ENCODE data around the gene GPC5. TPM values are rescaled to one million over a fixed set of nuclear protein-coding genes. Genes with fewer than 3 reads are reported as not detected.

Gene GPC5
- total RNA-seq, 1 donor from 2014 or later = 10.2 TPM

DNA sequence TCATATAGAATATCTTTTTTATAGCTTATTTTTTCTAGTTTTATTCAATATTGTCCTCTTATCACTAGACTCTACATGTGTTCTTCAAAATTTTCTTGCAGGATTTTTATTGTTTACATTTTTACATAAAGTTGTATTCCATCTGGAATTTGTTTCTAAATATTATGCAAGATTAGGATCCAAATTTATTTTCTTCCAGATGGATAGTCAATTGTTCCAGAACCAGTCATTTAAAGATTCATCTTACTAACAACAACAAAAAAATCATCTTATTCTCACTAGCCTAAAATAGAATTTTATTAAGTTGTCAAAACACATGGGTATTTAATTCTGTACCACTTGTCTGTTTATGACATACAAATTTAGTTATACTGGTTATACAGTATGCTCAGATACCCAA is 1437.8 kb downstream of the GPC5 start:
- no peak for TF ChIP-seq CTCF (IDR thresholded peaks at IDR 0.05; ENCODE audit: partially characterized antibody, unreplicated experiment)
- H3K36me3 Mint-ChIP-seq (ENCODE audit: unreplicated experiment) = no peaks in the 10 kb centered on the region
- no peak for DNase-seq
- H3K27ac Mint-ChIP-seq (ENCODE audit: unreplicated experiment) = no peak overlapping the region
- H3K4me3 Mint-ChIP-seq (ENCODE audit: unreplicated experiment) = no peak overlapping the region
- H3K9me3 Mint-ChIP-seq (ENCODE audit: unreplicated experiment) = no peaks in the 10 kb centered on the region
- H3K4me1 Mint-ChIP-seq (ENCODE audit: low read depth, unreplicated experiment) = no peaks in the 10 kb centered on the region
- no peaks in the 10 kb centered on the region for H3K27me3 Mint-ChIP-seq (ENCODE audit: unreplicated experiment)

- TF ChIP-seq CTCF (IDR thresholded peaks at IDR 0.05; ENCODE audit: partially characterized antibody, unreplicated experiment) = no peak
- H3K27ac Mint-ChIP-seq (ENCODE audit: unreplicated experiment) = no peak overlapping the region
- no peaks in the 10 kb centered on the region for H3K4me1 Mint-ChIP-seq (ENCODE audit: low read depth, unreplicated experiment)
- DNase-seq = no peak
- no peak overlapping the region for H3K4me3 Mint-ChIP-seq (ENCODE audit: unreplicated experiment)
- no peaks in the 10 kb centered on the region for H3K9me3 Mint-ChIP-seq (ENCODE audit: unreplicated experiment)
- H3K27me3 Mint-ChIP-seq (ENCODE audit: unreplicated experiment) = no peaks in the 10 kb centered on the region
- H3K36me3 Mint-ChIP-seq (ENCODE audit: unreplicated experiment) = no peaks in the 10 kb centered on the region
Observed at GRCh38 chr13:92838786-92839185, 1440.4 kb downstream of the GPC5 start.

DNA sequence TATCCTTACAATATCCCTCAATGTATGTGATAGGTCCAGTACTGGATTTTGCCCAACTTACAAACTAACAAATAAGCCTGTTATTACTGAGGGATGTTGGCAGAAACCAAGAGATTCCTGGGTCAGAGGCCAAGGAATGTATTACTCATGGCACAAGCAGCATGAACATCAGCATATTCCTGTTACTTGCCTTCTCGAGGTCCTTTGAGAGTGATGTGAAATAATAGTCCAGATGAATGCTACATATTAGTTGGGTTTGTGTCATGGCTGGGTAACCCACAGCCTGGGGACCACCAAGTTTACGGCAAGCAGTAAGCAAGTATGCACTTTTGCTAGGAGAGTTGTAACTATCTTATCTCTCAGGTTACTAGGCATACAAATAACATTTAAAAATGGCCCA is 1443.7 kb downstream of the GPC5 start:
- H3K27ac Mint-ChIP-seq (ENCODE audit: unreplicated experiment) = no peak overlapping the region
- no peaks in the 10 kb centered on the region for H3K27me3 Mint-ChIP-seq (ENCODE audit: unreplicated experiment)
- no peaks in the 10 kb centered on the region for H3K9me3 Mint-ChIP-seq (ENCODE audit: unreplicated experiment)
- H3K36me3 Mint-ChIP-seq (ENCODE audit: unreplicated experiment) = no peaks in the 10 kb centered on the region
- TF ChIP-seq CTCF (IDR thresholded peaks at IDR 0.05; ENCODE audit: partially characterized antibody, unreplicated experiment) = no peak
- no peak for DNase-seq
- no peaks in the 10 kb centered on the region for H3K4me1 Mint-ChIP-seq (ENCODE audit: low read depth, unreplicated experiment)
- no peak overlapping the region for H3K4me3 Mint-ChIP-seq (ENCODE audit: unreplicated experiment)

DNA sequence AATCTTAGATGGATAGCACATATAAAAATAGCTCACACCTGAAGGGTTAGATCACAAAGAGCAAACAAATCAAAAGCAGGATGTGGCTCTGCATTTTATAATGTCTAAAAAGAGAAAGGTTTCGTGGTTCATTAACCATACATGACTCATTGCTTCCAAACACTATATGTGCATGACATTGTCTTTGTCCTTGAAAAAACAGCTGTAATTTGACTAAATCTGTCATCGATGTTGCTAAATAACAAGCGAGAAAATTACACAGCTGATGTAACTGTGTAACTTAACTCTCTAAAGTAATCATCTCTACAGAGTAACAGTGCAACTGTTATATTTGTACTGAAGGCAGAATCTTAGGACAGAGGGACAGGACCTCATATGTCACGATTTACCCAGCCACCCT is 1445.1 kb downstream of the GPC5 start:
- Mint-ChIP-seq H3K4me3 (ENCODE audit: unreplicated experiment) (no peak overlapping the region), H3K27me3 (ENCODE audit: unreplicated experiment) (no peaks in the 10 kb centered on the region), H3K36me3 (ENCODE audit: unreplicated experiment) (no peaks in the 10 kb centered on the region), H3K4me1 (ENCODE audit: low read depth, unreplicated experiment) (no peaks in the 10 kb centered on the region), H3K27ac (ENCODE audit: unreplicated experiment) (no peak overlapping the region), H3K9me3 (ENCODE audit: unreplicated experiment) (no peaks in the 10 kb centered on the region)
- no peak for TF ChIP-seq CTCF (IDR thresholded peaks at IDR 0.05; ENCODE audit: partially characterized antibody, unreplicated experiment)
- DNase-seq = no peak

DNA sequence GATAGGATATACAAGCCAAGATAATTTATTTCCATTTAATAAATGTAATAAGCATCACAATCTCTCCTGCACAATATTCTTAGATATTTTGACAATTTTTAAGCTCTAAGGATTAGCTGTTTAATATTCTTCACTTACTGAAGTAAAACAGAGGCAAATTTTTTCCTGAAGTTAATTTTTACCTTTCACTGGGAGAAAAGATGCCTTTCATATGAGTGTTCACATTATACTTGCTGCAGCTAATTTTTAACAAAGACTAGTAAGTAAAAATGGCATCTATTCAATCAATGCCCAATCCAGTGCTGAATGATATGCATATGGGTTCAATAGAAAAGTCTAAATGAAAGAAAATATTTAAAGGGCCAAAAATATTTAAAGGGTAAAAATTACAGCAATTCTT is 1451.0 kb downstream of the GPC5 start:
- DNase-seq = no peak
- H3K9me3 Mint-ChIP-seq (ENCODE audit: unreplicated experiment) = no peaks in the 10 kb centered on the region
- H3K27me3 Mint-ChIP-seq (ENCODE audit: unreplicated experiment) = no peaks in the 10 kb centered on the region
- H3K27ac Mint-ChIP-seq (ENCODE audit: unreplicated experiment) = no peak overlapping the region
- no peaks in the 10 kb centered on the region for H3K4me1 Mint-ChIP-seq (ENCODE audit: low read depth, unreplicated experiment)
- no peaks in the 10 kb centered on the region for H3K36me3 Mint-ChIP-seq (ENCODE audit: unreplicated experiment)
- H3K4me3 Mint-ChIP-seq (ENCODE audit: unreplicated experiment) = no peak overlapping the region
- TF ChIP-seq CTCF (IDR thresholded peaks at IDR 0.05; ENCODE audit: partially characterized antibody, unreplicated experiment) = no peak

All from glutamatergic neuron (in vitro differentiated cells).